Measurements from ENCODE around the gene HK1. TPM values are rescaled to one million over a fixed set of nuclear protein-coding genes. Genes with fewer than 3 reads are reported as not detected.

HK1 gene
- total RNA-seq, 2 experiments from 2014 or later, result 13.1 to 31.5 TPM

GRCh38 chr10:69443354-69443753, 165.1 kb downstream of the HK1 start:
- CTCF ChIA-PET (ENCODE audit: unreplicated experiment), result no interaction called here
- no peak for DNase-seq (ENCODE audit: low spot score)
- Histone ChIP-seq H3K36me3 (ENCODE audit: insufficient read depth, low read length) (no peaks in the 10 kb centered on the region), H2AFZ (ENCODE audit: low read length) (no peak overlapping the region), H3K27ac (ENCODE audit: low read depth, low read length, poor library complexity, severe bottlenecking) (no peak overlapping the region), H4K20me1 (ENCODE audit: insufficient read depth, low read length) (no peaks in the 10 kb centered on the region), H3K9me3 (ENCODE audit: low read length) (no peaks in the 10 kb centered on the region), H3K4me1 (ENCODE audit: insufficient read depth, low read length, poor library complexity, severe bottlenecking) (no peaks in the 10 kb centered on the region), H3K4me2 (ENCODE audit: low read length) (no peak overlapping the region), H3K79me2 (ENCODE audit: insufficient read depth, low read depth, low read length) (no peaks in the 10 kb centered on the region), H3K9me2 (ENCODE audit: insufficient read depth, low read length) (no peaks in the 10 kb centered on the region), H3K4me3 (ENCODE audit: low read depth, low read length, poor library complexity, severe bottlenecking) (no peak overlapping the region)
- POLR2A ChIA-PET, result no interaction called here
- TF ChIP-seq EZH2phosphoT487 (IDR thresholded peaks at IDR 0.05; ENCODE audit: borderline replicate concordance, low read depth, low read length), result no peak
- TF ChIP-seq, protein P1, sequence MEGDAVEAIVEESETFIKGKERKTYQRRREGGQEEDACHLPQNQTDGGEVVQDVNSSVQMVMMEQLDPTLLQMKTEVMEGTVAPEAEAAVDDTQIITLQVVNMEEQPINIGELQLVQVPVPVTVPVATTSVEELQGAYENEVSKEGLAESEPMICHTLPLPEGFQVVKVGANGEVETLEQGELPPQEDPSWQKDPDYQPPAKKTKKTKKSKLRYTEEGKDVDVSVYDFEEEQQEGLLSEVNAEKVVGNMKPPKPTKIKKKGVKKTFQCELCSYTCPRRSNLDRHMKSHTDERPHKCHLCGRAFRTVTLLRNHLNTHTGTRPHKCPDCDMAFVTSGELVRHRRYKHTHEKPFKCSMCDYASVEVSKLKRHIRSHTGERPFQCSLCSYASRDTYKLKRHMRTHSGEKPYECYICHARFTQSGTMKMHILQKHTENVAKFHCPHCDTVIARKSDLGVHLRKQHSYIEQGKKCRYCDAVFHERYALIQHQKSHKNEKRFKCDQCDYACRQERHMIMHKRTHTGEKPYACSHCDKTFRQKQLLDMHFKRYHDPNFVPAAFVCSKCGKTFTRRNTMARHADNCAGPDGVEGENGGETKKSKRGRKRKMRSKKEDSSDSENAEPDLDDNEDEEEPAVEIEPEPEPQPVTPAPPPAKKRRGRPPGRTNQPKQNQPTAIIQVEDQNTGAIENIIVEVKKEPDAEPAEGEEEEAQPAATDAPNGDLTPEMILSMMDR (conservative IDR thresholded peaks at IDR 0.05; ENCODE audit: low read length), result no peak
- intact Hi-C loops (cut with micrococcal nuclease; ENCODE audit: unreplicated experiment), result no loop called here
- BruUV-seq (replicated peaks), result no TSS peak

- H3K4me3 ChIP-seq (ENCODE audit: low read depth, low read length, poor library complexity, severe bottlenecking), result no peak overlapping the region
- H3K4me2 ChIP-seq (ENCODE audit: low read length), result no peak overlapping the region
- H3K36me3 ChIP-seq (ENCODE audit: insufficient read depth, low read length), result no peaks in the 10 kb centered on the region
- H3K4me1 ChIP-seq (ENCODE audit: insufficient read depth, low read length, poor library complexity, severe bottlenecking), result no peaks in the 10 kb centered on the region
- no peaks in the 10 kb centered on the region for H4K20me1 ChIP-seq (ENCODE audit: insufficient read depth, low read length)
- no peak overlapping the region for H3K27ac ChIP-seq (ENCODE audit: low read depth, low read length, poor library complexity, severe bottlenecking)
- no peak for TF ChIP-seq EZH2phosphoT487 (IDR thresholded peaks at IDR 0.05; ENCODE audit: borderline replicate concordance, low read depth, low read length)
- TF ChIP-seq, protein P1 (conservative IDR thresholded peaks at IDR 0.05; ENCODE audit: low read length), result no peak
- no peak for DNase-seq (ENCODE audit: low spot score)
- ChIA-PET POLR2A (interaction anchor here (1.0 kb wide), 1 partner anchor 15 kb away, joined by 3 read pairs; no protein-coding TSS in a partner anchor), CTCF (ENCODE audit: unreplicated experiment) (no interaction called here)
- no peaks in the 10 kb centered on the region for H3K79me2 ChIP-seq (ENCODE audit: insufficient read depth, low read depth, low read length)
- H3K9me2 ChIP-seq (ENCODE audit: insufficient read depth, low read length), result no peaks in the 10 kb centered on the region
- H2AFZ ChIP-seq (ENCODE audit: low read length), result no peak overlapping the region
- BruUV-seq (replicated peaks), result no TSS peak
- no peaks in the 10 kb centered on the region for H3K9me3 ChIP-seq (ENCODE audit: low read length)
- intact Hi-C loops (cut with micrococcal nuclease; ENCODE audit: unreplicated experiment), result no loop called here
Measured at GRCh38 chr10:69445041-69445440, 166.7 kb downstream of the HK1 start.

DNA sequence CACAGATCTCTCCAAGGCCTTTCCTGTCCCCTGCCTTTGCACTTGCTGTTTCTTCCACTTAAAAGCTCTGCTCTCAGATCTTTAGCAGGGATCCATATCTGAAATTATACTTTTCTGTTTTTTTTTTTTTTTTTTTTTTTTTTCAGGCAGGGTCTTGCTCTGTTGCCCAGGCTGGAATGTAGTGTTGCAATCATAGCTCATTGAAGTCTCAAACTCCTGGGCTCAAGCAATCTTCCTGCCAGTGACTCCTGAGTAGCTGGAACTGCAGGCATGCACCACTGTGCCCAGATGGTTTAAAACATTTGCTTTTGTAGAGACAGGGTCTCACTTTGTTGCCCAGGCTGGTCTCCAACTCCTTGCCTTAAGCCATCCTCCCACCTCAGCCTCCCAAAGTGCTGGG, 167.9 kb downstream of the HK1 start:
- no peaks in the 10 kb centered on the region for H3K36me3 ChIP-seq (ENCODE audit: insufficient read depth, low read length)
- no peak overlapping the region for H3K27ac ChIP-seq (ENCODE audit: low read depth, low read length, poor library complexity, severe bottlenecking)
- ChIA-PET CTCF (ENCODE audit: unreplicated experiment) (interaction anchor here (1.1 kb wide), 1 partner anchor 195 kb away, joined by 3 read pairs; no protein-coding TSS in a partner anchor), POLR2A (interaction anchor here (0.6 kb wide), 1 partner anchor 235 kb away, joined by 3 read pairs; no protein-coding TSS in a partner anchor)
- intact Hi-C loops (cut with micrococcal nuclease; ENCODE audit: unreplicated experiment), result no loop called here
- no peaks in the 10 kb centered on the region for H3K79me2 ChIP-seq (ENCODE audit: insufficient read depth, low read depth, low read length)
- no peaks in the 10 kb centered on the region for H3K9me3 ChIP-seq (ENCODE audit: low read length)
- no peaks in the 10 kb centered on the region for H4K20me1 ChIP-seq (ENCODE audit: insufficient read depth, low read length)
- H2AFZ ChIP-seq (ENCODE audit: low read length), result no peak overlapping the region
- BruUV-seq (replicated peaks), result no TSS peak
- TF ChIP-seq, protein P1 (conservative IDR thresholded peaks at IDR 0.05; ENCODE audit: low read length), result no peak
- no peak for TF ChIP-seq EZH2phosphoT487 (IDR thresholded peaks at IDR 0.05; ENCODE audit: borderline replicate concordance, low read depth, low read length)
- DNase-seq (ENCODE audit: low spot score), result no peak
- no peak overlapping the region for H3K4me3 ChIP-seq (ENCODE audit: low read depth, low read length, poor library complexity, severe bottlenecking)
- H3K9me2 ChIP-seq (ENCODE audit: insufficient read depth, low read length), result no peaks in the 10 kb centered on the region
- H3K4me1 ChIP-seq (ENCODE audit: insufficient read depth, low read length, poor library complexity, severe bottlenecking), result peaks cover 5% of the 10 kb centered on the region
- H3K4me2 ChIP-seq (ENCODE audit: low read length), result no peak overlapping the region
